ENCODE results near the gene GALK2.

The GALK2 gene

GRCh38 chr15:49145651-49146609, 24.1 kb upstream of the GALK2 start:
- H3K4me1 ChIP-seq (ENCODE audit: control insufficient read depth, insufficient read depth, low read length, unreplicated experiment) = peaks cover 43% of the 10 kb centered on the region
- H3K27me3 ChIP-seq (ENCODE audit: insufficient read depth, low read length) = no peaks in the 10 kb centered on the region
- no peak overlapping the region for H2AFZ ChIP-seq (ENCODE audit: low read length, unreplicated experiment)
- H3K27ac ChIP-seq (ENCODE audit: low read depth, low read length) = peak overlapping the region; percentile 39
- H3K79me2 ChIP-seq (ENCODE audit: control insufficient read depth, insufficient read depth, low read length, unreplicated experiment) = peaks cover 90% of the 10 kb centered on the region
- no peak overlapping the region for H3K4me3 ChIP-seq (ENCODE audit: low read depth, low read length)
- peaks cover 20% of the 10 kb centered on the region for H3K36me3 ChIP-seq (ENCODE audit: insufficient read depth, low read length)

- no peaks in the 10 kb centered on the region for H3K27me3 ChIP-seq (ENCODE audit: insufficient read depth, low read length)
- H2AFZ ChIP-seq (ENCODE audit: low read length, unreplicated experiment) = no peak overlapping the region
- peaks cover 51% of the 10 kb centered on the region for H3K4me1 ChIP-seq (ENCODE audit: control insufficient read depth, insufficient read depth, low read length, unreplicated experiment)
- no peak overlapping the region for H3K4me3 ChIP-seq (ENCODE audit: low read depth, low read length)
- H3K79me2 ChIP-seq (ENCODE audit: control insufficient read depth, insufficient read depth, low read length, unreplicated experiment) = peaks cover 96% of the 10 kb centered on the region
- H3K27ac ChIP-seq (ENCODE audit: low read depth, low read length) = no peak overlapping the region
- peaks cover 9% of the 10 kb centered on the region for H3K36me3 ChIP-seq (ENCODE audit: insufficient read depth, low read length)
These were observed 21.7 kb upstream of the GALK2 start for GRCh38 chr15:49148298-49148697.

- H2AFZ ChIP-seq (ENCODE audit: low read length, unreplicated experiment) = no peak overlapping the region
- peaks cover 97% of the 10 kb centered on the region for H3K79me2 ChIP-seq (ENCODE audit: control insufficient read depth, insufficient read depth, low read length, unreplicated experiment)
- no peak overlapping the region for H3K4me3 ChIP-seq (ENCODE audit: low read depth, low read length)
- no peaks in the 10 kb centered on the region for H3K27me3 ChIP-seq (ENCODE audit: insufficient read depth, low read length)
- no peak overlapping the region for H3K27ac ChIP-seq (ENCODE audit: low read depth, low read length)
- peaks cover 55% of the 10 kb centered on the region for H3K4me1 ChIP-seq (ENCODE audit: control insufficient read depth, insufficient read depth, low read length, unreplicated experiment)
- 0 out of 2 replicates have a peak, but pooled peaks cover 7% of the 10 kb centered on the region for H3K36me3 ChIP-seq (ENCODE audit: insufficient read depth, low read length)
These were observed 21.3 kb upstream of the GALK2 start for GRCh38 chr15:49148727-49149126.

- no peak overlapping the region for H2AFZ ChIP-seq (ENCODE audit: low read length, unreplicated experiment)
- H3K27ac ChIP-seq (ENCODE audit: low read depth, low read length) = no peak overlapping the region
- 0 out of 2 replicates have a peak, but pooled peaks cover 3% of the 10 kb centered on the region for H3K36me3 ChIP-seq (ENCODE audit: insufficient read depth, low read length)
- peaks cover 95% of the 10 kb centered on the region for H3K79me2 ChIP-seq (ENCODE audit: control insufficient read depth, insufficient read depth, low read length, unreplicated experiment)
- no peaks in the 10 kb centered on the region for H3K27me3 ChIP-seq (ENCODE audit: insufficient read depth, low read length)
- peaks cover 40% of the 10 kb centered on the region for H3K4me1 ChIP-seq (ENCODE audit: control insufficient read depth, insufficient read depth, low read length, unreplicated experiment)
- H3K4me3 ChIP-seq (ENCODE audit: low read depth, low read length) = no peak overlapping the region
These were observed 18.2 kb upstream of the GALK2 start for GRCh38 chr15:49151831-49152230.

- H3K27me3 ChIP-seq (ENCODE audit: insufficient read depth, low read length) = no peaks in the 10 kb centered on the region
- no peak overlapping the region for H2AFZ ChIP-seq (ENCODE audit: low read length, unreplicated experiment)
- 0 out of 2 replicates have a peak, but pooled peaks cover 3% of the 10 kb centered on the region for H3K36me3 ChIP-seq (ENCODE audit: insufficient read depth, low read length)
- no peak overlapping the region for H3K27ac ChIP-seq (ENCODE audit: low read depth, low read length)
- H3K79me2 ChIP-seq (ENCODE audit: control insufficient read depth, insufficient read depth, low read length, unreplicated experiment) = peaks cover 92% of the 10 kb centered on the region
- H3K4me1 ChIP-seq (ENCODE audit: control insufficient read depth, insufficient read depth, low read length, unreplicated experiment) = peaks cover 33% of the 10 kb centered on the region
- peak overlapping the region; percentile 98 for H3K4me3 ChIP-seq (ENCODE audit: low read depth, low read length)
These were observed 17.3 kb upstream of the GALK2 start for GRCh38 chr15:49152552-49153312.

GRCh38 chr15:49154359-49154758, 15.7 kb upstream of the GALK2 start:
- peak overlapping the region; percentile 75 for H3K27ac ChIP-seq (ENCODE audit: low read depth, low read length)

GRCh38 chr15:49154799-49155109, 15.3 kb upstream of the GALK2 start:
- H3K4me3 ChIP-seq (ENCODE audit: low read depth, low read length) = peak overlapping the region; percentile 98
- no peak overlapping the region for H2AFZ ChIP-seq (ENCODE audit: low read length, unreplicated experiment)
- H3K36me3 ChIP-seq (ENCODE audit: insufficient read depth, low read length) = no peaks in the 10 kb centered on the region
- H3K4me1 ChIP-seq (ENCODE audit: control insufficient read depth, insufficient read depth, low read length, unreplicated experiment) = peaks cover 23% of the 10 kb centered on the region
- H3K27me3 ChIP-seq (ENCODE audit: insufficient read depth, low read length) = no peaks in the 10 kb centered on the region
- H3K27ac ChIP-seq (ENCODE audit: low read depth, low read length) = peak overlapping the region; percentile 75
- H3K79me2 ChIP-seq (ENCODE audit: control insufficient read depth, insufficient read depth, low read length, unreplicated experiment) = peaks cover 82% of the 10 kb centered on the region

More at GRCh38 chr15:49154359-49154758, 15.7 kb upstream of the GALK2 start:
- H3K4me1 ChIP-seq (ENCODE audit: control insufficient read depth, insufficient read depth, low read length, unreplicated experiment) = peaks cover 26% of the 10 kb centered on the region
- H3K79me2 ChIP-seq (ENCODE audit: control insufficient read depth, insufficient read depth, low read length, unreplicated experiment) = peaks cover 86% of the 10 kb centered on the region
- H3K36me3 ChIP-seq (ENCODE audit: insufficient read depth, low read length) = 0 out of 2 replicates have a peak, but pooled peaks cover 3% of the 10 kb centered on the region
- no peaks in the 10 kb centered on the region for H3K27me3 ChIP-seq (ENCODE audit: insufficient read depth, low read length)
- no peak overlapping the region for H2AFZ ChIP-seq (ENCODE audit: low read length, unreplicated experiment)
- peak overlapping the region; percentile 98 for H3K4me3 ChIP-seq (ENCODE audit: low read depth, low read length)

GRCh38 chr15:49155110-49155833, 14.8 kb upstream of the GALK2 start, which contains the start of gene COPS2:
Gene COPS2 (minus strand): TSS chr15:49155599. CDS start chr15:49155578, 21 bp downstream.
- Histone ChIP-seq H3K36me3 (ENCODE audit: insufficient read depth, low read length) (no peaks in the 10 kb centered on the region), H3K27ac (ENCODE audit: low read depth, low read length) (peak within 1 kb of the TSS; percentile 75), H3K4me1 (ENCODE audit: control insufficient read depth, insufficient read depth, low read length, unreplicated experiment) (peaks cover 23% of the 10 kb centered on the region), H2AFZ (ENCODE audit: low read length, unreplicated experiment) (peak within 1 kb of the TSS; percentile 84), H3K79me2 (ENCODE audit: control insufficient read depth, insufficient read depth, low read length, unreplicated experiment) (peaks cover 79% of the 10 kb centered on the region), H3K27me3 (ENCODE audit: insufficient read depth, low read length) (no peaks in the 10 kb centered on the region), H3K4me3 (ENCODE audit: low read depth, low read length) (peak within 1 kb of the TSS; percentile 98)

GRCh38 chr15:49155834-49156627, 14.0 kb upstream of the GALK2 start:
- Histone ChIP-seq H3K4me3 (ENCODE audit: low read depth, low read length) (peak overlapping the region; percentile 98), H3K4me1 (ENCODE audit: control insufficient read depth, insufficient read depth, low read length, unreplicated experiment) (peaks cover 23% of the 10 kb centered on the region), H3K27me3 (ENCODE audit: insufficient read depth, low read length) (no peaks in the 10 kb centered on the region), H3K27ac (ENCODE audit: low read depth, low read length) (peak overlapping the region; percentile 60), H2AFZ (ENCODE audit: low read length, unreplicated experiment) (peak overlapping the region; percentile 84), H3K79me2 (ENCODE audit: control insufficient read depth, insufficient read depth, low read length, unreplicated experiment) (peaks cover 73% of the 10 kb centered on the region), H3K36me3 (ENCODE audit: insufficient read depth, low read length) (no peaks in the 10 kb centered on the region)
